ENCODE measurements around the gene RASL10B. TPM values are rescaled to one million over a fixed set of nuclear protein-coding genes. Genes with fewer than 3 reads are reported as not detected.
A peak's percentile ranks its signal among the peaks of the same experiment; 100 is the strongest.

Gene RASL10B
- total and polyA plus RNA-seq, 7 donors, result 3.4 to 10.7 (median 6.8) TPM

GRCh38 chr17:35769895-35770486 is 38.6 kb downstream of the RASL10B start:
- ATAC-seq (no peak), DNase-seq (no peak)
- TF ChIP-seq, protein P1, sequence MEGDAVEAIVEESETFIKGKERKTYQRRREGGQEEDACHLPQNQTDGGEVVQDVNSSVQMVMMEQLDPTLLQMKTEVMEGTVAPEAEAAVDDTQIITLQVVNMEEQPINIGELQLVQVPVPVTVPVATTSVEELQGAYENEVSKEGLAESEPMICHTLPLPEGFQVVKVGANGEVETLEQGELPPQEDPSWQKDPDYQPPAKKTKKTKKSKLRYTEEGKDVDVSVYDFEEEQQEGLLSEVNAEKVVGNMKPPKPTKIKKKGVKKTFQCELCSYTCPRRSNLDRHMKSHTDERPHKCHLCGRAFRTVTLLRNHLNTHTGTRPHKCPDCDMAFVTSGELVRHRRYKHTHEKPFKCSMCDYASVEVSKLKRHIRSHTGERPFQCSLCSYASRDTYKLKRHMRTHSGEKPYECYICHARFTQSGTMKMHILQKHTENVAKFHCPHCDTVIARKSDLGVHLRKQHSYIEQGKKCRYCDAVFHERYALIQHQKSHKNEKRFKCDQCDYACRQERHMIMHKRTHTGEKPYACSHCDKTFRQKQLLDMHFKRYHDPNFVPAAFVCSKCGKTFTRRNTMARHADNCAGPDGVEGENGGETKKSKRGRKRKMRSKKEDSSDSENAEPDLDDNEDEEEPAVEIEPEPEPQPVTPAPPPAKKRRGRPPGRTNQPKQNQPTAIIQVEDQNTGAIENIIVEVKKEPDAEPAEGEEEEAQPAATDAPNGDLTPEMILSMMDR (IDR thresholded peaks at IDR 0.05), result no peak
- Histone ChIP-seq H3K4me3 (no peak overlapping the region), H3K9me3 (no peaks in the 10 kb centered on the region), H3K4me1 (no peaks in the 10 kb centered on the region), H3K27me3 (ENCODE audit: insufficient read depth in 3 of 3, low read length in 2 of 3) (no peaks in the 10 kb centered on the region), H3K36me3 (ENCODE audit: insufficient read depth in 1 of 2, low read depth in 1 of 2) (no peaks in the 10 kb centered on the region), H3K27ac (no peak overlapping the region)
- 93 to 96% (median 94%) methylated on average over 48 of the region's 48 CpGs for WGBS, 3 donors
- intact Hi-C loops (cut with DNase I), result no loop called here

GRCh38 chr17:35773129-35773528 is 41.7 kb downstream of the RASL10B start:
- DNase-seq (no peak), ATAC-seq (no peak)
- Histone ChIP-seq H3K36me3 (ENCODE audit: insufficient read depth in 1 of 2, low read depth in 1 of 2) (no peaks in the 10 kb centered on the region), H3K27me3 (ENCODE audit: insufficient read depth in 3 of 3, low read length in 2 of 3) (no peaks in the 10 kb centered on the region), H3K4me3 (no peak overlapping the region), H3K9me3 (no peaks in the 10 kb centered on the region), H3K27ac (no peak overlapping the region), H3K4me1 (no peaks in the 10 kb centered on the region)
- TF ChIP-seq, protein P1 (IDR thresholded peaks at IDR 0.05), result no peak
- intact Hi-C loops (cut with DNase I), result no loop called here
- WGBS, 3 donors, result 83 to 91% (median 86%) methylated on average over 13 to 20 of the region's 20 CpGs

DNA sequence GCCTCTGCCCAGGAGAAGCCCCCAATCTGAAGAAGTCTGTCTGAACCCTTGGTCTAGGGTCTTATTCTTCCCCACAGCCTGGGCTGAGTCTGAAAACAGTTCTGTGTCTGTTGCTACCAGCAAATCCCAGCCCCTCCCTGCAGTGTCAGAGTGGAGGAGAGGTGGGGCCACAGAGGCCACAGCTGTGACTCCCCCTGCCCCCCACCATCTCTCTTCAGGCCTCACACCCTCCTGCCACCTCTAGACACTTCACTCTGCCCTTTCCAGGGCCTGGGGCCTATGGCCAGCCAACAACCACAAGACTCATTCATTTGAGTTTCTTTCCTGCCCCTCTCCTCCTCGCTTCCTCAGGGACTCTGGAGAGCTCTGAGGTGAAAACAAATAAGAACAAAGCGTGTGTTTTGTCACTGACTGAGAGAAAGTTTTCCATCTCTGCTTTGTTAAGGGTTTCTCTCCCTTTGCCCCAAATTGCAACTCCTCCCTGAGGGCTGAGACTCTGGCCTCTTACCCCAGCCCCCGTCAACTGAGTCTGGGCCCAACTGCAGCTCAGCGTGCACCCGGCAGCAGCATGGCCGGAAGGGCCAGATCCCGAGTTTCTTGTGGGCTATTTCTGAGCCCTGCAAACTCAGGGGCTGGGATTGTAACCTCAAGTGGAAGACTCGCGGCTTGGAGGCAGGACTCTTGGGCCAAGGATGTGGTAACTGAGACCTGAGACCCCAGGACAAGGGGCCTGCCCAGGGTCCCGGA is 42.4 kb downstream of the RASL10B start:
- Histone ChIP-seq H3K36me3 (ENCODE audit: insufficient read depth in 1 of 2, low read depth in 1 of 2) (no peaks in the 10 kb centered on the region), H3K4me1 (no peaks in the 10 kb centered on the region), H3K9me3 (no peaks in the 10 kb centered on the region), H3K27me3 (ENCODE audit: insufficient read depth in 3 of 3, low read length in 2 of 3) (no peaks in the 10 kb centered on the region), H3K4me3 (no peak overlapping the region), H3K27ac (peak overlapping the region; percentile 4)
- ATAC-seq, result no peak
- 57 to 69% (median 66%) methylated on average over 10 of the region's 10 CpGs for WGBS, 3 donors
- intact Hi-C loops (cut with DNase I), result no loop called here
- DNase-seq, result no peak
- TF ChIP-seq, protein P1 (IDR thresholded peaks at IDR 0.05), result no peak

GRCh38 chr17:35774499-35774898 is 43.1 kb downstream of the RASL10B start:
- TF ChIP-seq, protein P1 (IDR thresholded peaks at IDR 0.05), result no peak
- 58 to 74% (median 69%) methylated on average over 5 of the region's 5 CpGs for WGBS, 3 donors
- Histone ChIP-seq H3K4me1 (no peaks in the 10 kb centered on the region), H3K36me3 (ENCODE audit: insufficient read depth in 1 of 2, low read depth in 1 of 2) (no peaks in the 10 kb centered on the region), H3K27ac (peak overlapping the region; percentile 4), H3K27me3 (ENCODE audit: insufficient read depth in 3 of 3, low read length in 2 of 3) (peaks cover 0 to 4% (median 0%) of the 10 kb centered on the region in 3 donors), H3K9me3 (no peaks in the 10 kb centered on the region), H3K4me3 (no peak overlapping the region)
- ATAC-seq (no peak), DNase-seq (no peak)
- intact Hi-C loops (cut with DNase I), result no loop called here
